ENCODE data around the gene UNC5B.

The UNC5B gene

DNA sequence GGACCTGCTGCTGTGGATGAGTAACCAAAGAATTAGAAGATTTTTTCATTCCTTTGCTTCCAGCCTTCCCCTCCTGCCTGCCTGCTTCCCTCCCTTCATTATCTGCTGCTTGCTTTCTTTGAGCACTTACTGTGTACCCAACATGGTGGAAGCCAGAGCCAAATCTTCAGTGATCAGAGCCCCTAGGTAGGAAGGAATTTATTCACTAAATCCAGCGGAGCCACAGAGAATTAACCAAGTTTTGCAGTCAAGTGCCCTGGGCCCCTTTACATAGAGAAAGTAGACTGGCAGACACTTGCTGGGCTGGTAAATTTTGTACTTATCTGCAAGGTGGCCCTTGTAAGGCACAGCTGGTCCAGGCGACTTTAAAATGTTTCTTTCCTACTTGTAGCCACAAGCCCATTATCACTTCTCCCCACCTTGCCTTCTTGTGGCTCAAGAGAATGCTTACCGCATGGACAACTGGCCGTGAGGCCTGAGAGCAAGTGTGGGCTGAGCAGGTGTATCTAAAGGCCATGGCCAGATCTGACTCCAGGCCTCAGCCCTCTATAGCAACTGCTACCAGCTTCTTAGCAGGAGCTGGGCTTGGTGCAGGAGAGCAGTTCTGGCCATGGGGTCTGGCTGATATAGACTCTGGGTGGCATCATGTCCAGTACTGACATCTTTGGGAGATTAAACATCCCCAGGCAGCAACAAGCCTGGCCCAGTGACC, 11.1 kb downstream of the UNC5B start:
- peak; percentile 50 for DNase-seq

DNA sequence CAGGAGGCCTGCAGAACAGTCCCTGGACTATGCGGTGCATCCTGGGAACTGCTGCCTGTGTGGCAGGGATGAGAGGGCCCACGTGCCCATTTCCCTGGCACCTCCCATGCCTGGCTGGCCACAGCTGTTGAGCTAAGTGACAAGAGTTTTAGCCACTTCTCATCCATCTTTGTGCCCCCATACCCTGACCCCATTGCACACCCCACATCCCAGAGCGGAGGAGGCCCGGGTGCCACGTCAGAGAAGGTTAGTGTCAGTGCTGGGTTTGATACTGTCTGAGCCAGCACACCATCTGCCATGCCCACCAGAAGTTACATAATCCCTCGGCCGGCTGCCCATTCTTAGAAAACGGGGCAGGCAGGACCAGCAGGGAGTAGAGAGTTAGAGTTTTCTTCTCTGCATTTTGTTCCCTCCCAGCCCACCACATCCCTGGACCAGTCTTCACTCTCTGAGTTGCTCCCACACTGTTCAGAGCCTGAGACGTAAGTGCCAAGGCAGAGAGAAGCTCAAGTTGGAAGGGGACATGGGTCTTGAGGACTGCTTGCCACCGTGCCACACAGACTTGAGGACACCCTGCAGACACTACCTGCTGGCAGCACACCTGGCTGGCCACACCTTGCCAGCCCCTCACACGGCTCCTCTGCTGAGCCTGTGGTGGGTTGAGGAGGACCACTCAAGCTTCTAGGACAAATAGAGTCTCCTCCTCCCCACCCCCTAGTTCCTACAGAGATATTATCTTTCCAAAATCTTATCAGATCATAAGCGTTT, 13.1 kb downstream of the UNC5B start:
- DNase-seq, result no peak

DNA sequence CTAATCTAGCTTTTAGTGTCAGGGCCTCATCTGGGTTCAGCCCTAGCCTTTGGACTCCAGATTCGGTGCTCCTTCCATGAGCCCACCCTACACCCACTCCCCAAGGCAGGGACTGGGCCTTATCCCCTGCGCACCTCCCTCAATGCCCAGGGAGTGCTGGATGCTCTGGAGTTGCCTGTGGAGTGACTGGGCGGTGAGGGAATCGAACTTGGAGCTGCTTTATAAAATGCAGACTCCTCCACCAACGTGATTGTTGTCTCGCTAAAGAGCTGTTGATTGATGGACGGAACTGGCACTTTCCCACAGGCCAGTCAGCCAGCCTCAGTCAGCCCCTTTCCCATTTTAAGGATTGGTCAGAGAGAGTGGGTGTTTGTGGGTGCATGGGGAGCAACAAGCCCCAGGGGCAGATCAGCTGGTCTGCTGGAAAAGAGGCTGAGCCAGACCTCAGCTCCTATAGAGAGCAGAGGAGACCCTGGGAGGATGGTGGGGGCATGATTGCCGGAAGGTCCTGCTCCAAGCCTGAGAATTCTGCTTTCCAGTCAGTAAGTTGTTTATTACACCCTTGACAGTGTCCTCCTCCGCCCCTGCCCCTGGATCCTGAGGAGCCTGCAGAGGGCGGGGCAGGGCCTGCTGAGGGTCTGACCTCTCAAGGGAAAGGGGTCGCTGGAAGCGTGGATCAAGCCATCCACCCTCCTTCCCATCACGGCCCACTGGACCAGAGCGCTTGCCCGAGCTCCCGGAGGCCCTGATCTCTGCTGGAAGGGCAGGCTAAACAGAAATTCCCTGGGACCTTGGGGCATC, 16.7 kb downstream of the UNC5B start:
- no peak for DNase-seq

DNA sequence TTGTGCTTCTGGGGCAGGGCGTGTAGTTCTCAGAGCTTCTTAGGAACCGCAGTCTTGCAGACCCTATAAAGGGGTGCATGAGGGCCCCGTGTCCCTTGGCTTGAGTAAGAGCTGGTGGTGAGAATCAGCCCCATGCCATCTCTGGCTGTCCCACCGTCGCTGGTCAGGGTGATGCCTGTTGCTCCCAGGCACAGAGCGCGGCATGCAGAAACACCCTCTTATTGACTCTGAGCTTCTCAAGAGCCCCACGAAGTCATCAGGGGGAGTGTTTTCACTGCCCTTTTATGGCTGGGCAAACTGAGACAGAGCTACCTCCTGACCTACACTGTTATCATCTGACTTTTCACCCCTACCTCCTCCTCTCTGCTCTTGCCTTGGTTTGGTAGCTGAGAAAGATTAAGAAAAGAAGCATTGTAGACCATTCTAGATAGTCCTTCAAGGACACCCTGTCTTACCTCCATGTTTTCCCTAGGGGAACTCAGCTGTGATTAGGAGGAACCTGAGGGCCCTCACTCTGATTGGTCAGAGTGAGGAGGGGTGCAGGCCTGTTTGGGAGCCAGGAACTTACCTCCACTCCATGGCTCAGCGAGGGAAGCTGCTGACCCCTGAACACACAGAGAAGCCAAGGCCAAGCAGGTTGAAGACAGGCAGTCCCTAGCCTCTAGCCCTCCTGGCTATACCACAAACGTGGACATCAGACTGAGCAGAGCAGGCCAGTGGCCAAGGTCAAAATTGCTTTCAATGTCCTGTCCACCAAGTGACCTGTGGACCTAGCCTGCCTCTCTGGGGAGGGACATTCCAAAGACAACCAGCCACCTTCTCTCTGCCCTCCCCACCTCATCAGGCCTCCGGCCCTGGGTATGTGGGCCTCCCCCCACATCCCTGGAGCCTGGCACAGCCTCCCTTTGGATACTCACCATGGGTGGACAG, 17.6 kb downstream of the UNC5B start:
- no peak for DNase-seq

DNA sequence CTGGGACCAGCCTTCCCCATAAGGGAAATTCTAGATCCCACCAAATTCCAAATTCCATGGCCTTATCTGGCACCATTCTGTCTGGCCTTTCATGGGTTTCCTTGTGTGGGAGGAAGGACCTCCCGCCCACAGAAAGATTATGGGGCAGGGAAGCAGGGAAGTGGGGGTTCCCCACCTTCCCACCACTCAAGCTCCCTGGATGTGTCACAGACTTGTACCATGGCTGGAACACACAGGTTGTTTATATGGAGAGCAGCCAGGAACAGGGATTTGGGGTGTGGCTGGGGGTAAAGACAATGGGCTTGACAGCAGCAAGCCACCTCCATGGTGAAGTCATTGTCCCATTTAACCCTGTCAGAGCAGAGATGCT, 18.3 kb downstream of the UNC5B start:
- DNase-seq, result no peak

DNA sequence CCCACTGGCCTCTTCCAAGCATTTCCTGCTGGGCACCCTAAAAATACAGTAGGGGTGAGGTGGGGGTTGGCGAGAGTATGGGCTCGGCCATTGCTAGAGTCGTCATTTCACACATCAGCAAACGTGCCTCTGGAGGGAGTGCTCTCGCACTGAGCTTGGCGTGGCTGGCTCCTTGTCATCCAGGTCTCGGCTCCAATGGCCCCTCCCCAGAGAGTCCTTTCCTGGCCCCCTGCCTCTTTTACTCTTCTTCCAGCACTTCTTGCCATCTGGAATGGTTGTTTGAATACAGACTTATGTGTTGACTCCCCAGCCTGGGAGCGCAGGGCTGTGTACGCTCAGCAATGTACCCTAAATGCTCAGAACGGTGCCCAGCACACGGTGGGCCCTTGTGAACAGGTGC, 18.8 kb downstream of the UNC5B start:
- DNase-seq, result no peak

DNA sequence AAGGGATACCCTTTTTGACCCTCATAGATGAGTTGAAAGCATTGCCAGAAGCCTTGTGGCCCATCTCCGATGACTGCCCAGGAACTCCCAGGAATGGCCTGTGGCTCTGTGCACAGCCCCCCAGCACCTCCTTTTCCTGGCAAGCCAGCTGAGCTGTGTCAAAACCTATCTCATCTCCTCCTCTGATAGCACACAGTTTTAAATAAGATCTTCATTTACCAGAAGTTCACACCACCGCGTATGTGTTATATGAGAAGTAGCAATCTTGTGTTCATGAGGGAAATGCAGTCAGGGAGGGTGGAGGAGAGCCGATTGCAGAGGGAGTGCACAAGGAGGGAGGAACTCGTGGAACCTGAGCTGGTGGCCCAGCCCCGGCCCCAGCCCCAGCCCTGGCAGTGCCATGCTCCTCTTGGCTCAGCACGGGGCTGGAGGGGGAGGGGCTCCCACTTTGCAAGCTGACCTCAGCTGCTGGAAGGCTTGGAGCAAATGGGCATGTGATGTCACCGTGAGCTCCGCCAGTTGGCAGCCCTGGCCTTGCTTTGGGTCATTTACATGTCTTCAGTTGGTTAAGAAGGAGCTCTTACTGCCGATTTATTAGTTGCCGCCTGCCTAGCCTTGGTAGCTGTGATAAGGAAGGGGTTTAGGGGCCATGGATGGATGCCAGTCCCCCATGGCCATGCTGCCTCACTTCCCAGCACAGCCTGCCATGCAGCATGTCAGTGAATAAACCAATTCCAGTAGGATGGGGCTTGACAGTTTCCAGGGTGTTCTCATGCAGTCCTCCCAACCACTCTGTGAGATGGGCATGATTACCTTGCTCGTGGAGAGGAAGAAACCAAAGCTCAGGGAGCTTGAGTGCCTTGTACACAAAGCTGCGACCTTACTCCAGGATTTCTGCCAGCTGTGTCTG, 20.0 kb downstream of the UNC5B start:
- no peak for DNase-seq

DNA sequence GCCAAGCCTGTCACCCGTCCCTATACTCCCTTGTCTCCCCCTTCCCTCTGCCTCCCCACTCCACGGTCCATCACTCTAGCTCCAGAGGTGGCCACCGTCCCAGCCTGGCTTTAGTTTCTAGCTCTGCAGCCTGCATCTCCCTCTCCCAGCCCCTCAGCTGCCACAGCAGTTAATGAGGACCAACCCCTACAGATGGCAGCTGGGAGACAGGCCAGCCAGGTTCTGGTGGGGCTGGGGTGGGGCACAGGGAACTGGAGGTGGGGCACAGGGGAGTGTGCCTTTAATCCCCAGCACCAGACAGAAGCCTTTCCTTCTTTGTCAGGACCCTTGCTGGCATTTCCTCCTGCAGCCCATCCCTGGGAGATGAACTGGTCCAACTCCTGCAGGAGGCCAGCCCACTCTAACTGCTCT, 21.1 kb downstream of the UNC5B start:
- DNase-seq, result peak; percentile 63

DNA sequence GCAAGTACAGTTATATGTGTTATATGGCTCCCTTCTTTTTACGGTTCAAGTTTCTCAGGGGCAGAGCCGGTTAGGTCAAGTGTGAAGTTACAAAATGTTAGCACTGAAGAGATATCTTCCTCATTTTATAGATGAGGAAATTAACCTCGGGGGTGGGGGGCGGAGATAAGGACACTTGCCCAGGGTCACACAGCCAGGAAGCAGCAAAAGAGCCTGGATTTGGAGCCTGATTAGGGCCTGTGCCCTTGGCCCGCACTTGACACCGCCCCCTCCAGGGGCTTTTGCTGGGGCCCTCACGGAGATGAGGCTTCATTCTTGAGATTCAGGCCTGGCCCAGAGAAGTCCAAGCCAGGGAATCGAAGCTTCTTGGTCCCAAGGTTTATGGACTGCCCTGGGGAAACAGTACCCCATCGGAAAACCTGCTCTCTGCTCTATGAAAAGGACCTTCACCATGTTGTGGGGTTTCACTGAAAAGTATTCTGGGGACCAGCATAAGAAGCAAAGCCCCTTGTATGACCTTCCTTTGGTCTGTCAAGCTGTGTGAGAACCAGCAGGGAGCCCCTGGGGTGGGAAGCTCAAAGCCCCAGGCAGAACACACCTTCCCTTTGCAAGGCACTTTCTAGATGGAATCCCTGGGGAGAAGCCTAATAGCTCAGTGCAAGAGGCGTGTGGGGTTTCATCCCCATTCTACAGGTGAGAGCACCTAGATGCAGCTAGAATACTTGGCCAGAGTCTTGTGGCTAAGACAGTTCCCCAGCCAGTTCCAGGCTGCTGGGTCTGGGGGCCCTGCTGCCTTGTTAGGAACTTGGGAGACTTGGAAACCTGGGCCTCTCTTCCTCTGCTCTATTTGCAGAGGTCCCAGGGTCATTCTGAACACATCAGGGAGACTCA, 21.9 kb downstream of the UNC5B start:
- DNase-seq, result no peak

DNA sequence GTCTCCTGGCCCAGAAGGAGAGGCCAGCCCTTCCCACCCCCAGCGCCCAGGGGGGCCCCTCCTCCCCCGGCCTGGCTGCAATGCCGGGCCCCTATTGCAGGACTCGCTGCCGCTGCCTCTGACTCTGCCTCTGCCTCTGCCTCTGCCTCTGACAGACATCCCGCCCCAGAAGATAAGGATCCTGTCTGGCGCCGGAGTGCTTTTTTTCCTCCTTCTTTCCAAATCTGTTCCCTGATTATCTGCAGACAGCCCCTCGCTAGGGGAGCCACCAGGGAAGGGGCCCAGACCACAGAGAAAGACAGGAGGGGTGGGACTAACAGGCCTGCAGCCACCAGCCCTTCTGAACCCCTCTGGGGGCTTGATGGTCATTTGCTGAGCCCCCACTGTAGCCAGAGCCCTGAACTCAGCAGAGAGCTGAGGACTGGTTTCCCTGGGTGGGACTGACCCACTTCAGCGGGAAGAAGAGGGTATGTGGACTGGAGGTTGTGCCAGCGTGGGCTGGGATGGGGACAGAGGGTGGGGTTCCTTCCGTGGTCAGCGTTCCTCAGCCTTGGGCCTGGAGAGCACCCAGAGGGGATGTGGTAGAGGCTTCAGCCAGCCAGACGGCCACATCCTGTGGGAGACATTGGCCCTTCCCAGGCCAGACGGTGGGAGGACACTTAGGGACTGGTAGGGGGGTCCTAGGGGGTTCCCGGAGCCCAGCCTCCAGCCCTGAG, 22.8 kb downstream of the UNC5B start:
- DNase-seq, result peak; percentile 97

DNA sequence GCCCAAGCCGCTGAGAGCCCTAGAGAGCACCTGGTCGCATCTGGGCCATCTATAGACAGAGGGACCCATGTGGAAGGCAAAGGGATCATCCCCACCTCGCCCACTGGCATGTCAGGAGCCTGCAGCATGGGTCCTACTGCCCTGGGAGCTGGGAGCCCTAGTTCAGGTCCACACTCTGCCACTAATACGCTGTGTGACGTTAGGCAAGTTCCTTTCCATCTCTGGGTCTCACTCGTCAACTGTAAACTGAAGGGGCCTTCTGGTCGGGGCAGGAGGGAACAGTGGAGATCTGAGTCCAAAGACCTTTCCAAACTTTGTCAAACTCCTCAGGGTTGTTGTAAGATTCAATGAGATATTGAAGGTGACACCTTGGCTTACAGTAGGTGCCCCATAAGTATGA, 23.4 kb downstream of the UNC5B start:
- DNase-seq, result no peak

DNA sequence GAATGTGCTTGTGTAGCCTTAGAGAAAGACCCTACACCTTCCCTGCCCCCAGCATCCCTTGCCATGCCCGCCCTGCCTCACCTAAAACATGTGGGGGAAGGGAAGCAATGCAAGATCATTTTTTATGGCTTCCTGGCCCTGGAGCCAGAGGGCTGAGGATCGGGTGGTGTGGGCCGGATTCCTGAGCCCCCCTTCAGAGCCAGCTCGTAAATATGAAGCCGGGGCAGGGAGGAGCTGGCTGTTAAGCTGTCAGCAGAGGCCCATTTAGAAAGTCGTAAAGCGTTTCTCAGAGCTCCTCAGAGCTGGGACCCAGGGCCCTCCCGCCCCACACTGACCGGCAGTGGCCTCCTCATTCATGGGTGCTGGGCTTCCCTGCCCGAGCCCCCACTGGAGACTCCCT, 23.9 kb downstream of the UNC5B start:
- DNase-seq, result peak; percentile 94

DNA sequence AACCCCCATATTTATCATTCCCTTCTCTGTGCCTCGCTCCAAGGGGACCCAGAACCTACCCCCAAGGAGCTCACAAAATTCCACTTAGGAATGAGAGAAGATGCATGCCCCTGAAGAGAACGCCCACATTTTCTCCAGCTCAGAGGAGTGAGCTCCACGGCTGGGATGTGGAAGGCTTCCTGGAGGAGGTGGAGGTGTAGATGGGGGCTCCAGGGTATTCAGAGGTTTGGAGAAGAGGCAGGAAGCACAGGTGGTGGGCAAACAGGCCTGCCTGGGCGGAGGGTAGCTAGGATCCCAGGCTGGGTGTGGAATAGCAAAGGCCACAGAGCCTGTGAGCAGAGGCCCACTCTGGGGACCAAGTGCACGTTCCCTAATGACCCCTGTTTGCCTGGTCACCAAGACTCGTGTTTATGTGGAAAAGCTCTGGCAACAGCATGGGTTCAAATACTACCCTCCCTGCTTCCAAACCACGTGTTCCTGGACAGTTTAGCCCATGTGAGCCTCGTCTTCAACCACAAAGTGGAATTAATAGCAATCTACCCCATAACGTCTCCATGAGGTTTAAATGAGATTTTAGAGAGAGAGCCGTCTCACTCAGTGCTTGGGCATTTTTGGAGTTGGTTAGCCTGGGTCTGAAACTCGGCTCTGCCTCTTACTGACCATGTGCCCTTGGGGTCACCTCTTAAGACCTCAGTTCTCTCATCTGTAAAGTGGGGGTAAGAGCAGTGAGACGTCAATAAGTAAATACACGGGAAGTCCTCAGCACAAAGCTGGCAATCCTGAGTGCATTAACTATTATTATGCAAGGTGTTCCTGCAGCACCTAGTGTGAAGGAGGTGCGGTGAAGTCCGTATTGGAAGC, 24.7 kb downstream of the UNC5B start:
- DNase-seq, result no peak

DNA sequence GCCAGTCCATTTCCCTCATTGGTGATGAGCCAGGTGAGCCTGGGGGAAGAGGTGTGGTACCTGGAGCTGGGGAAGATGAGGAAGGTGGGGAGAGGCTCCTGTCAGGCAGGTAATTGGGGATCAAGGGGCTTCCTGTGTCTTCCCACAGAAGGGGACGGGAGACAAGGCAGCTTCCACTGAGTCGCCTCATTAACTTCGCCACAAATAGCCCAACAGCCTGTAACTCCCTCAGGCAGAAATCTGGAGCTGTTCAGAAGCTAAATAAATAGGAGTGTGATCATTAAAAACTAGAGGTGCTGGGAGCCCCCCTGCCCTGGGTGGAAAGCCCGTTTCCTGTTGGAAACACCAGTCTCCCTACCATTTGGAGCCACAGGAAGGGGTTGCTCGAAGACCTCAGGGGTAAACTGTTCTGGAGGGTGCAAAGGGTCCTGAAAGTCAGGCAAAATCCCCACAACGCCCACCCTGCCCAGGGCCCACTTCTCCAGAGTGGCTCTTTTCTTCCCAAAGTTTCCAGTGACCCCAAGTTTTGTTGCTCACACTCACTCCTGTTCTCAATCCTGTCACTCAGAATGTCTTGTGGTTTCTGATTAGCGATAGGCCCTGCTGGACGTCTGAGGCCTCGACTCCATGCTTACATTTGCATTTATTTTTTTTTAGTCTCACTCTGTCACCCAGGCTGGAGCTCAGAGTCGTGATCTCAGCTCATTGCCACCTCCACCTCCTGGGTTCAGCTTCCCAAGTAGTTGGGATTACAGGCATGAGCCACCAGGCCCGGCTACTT, 25.7 kb downstream of the UNC5B start:
- DNase-seq, result no peak

DNA sequence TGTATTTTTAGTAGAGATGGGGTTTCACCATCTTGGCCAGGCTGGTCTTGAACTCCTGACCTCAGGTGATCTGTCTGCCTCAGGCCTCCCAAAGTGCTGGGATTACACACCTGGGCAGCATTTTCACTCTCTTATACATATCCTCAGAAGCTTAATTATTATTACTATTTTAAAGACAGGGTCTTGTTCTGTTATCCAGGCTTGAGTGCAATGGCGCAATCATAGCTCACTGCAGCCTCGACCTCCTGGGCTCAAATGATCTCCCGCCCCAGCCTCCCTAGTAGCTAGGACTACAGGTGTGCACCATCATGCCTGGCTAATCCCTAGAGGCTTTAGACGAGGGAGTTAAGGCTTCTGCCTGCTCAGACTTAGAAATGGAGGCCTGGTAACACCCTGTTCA, 26.3 kb downstream of the UNC5B start:
- DNase-seq, result no peak

DNA sequence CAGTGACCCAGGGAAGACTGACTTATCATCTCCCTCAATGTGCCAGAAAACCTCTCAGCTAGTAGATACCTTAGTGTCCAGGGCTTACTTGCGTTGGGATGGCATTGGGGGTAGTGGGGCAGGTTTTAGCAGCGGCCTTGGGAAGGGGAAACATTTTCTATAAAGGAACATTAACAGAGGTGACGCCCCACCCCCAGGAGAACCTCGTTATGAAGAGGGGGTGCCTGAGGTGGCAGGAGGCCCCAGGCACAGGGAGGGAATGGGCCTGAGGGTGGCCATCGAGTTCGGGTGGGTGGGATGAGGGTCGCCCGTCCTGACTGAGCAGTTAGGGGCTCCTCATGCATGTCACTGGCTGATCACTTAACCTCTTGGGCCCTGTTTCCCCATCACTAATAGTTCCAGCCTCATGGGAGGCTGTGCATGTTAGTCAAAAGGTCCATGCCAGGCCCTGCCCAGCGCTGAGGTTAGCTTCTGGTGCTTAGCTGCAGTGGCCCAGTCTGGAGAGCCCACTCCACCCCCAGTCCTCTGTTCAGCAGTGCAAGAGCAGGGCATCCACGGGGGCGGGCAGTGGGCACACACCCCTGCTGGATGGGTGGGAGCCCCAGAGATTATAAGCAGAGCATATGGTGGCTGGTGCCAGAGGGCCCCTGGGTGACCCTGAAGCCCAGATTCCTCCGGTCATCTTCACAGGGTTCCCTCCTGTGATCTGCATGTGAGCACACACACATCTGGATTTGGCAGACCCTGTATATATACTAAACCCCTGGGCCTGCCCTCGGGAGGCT, 27.0 kb downstream of the UNC5B start:
- no peak for DNase-seq
